Endothelial cell of umbilical vein (primary cell): ENCODE results near the gene NTN5.

Experiments used
- EZH2 ChIP-seq: IDR thresholded peaks from 2 replicates; pipeline ENCODE4 v1.6.1; 2012; ENCODE audit warnings: borderline replicate concordance, low read depth, mild to moderate bottlenecking, moderate library complexity, low read length, inconsistent platforms; ENCODE audit not compliant: severe bottlenecking
- GATA2 ChIP-seq: IDR thresholded peaks from 2 replicates; pipeline ENCODE4 v1.7.0; 2011; ENCODE audit warnings: low read depth, mild to moderate bottlenecking, moderate library complexity, mixed read lengths, low read length; ENCODE audit not compliant: insufficient read length, insufficient read depth
- MYC ChIP-seq: IDR thresholded peaks from one replicate; pipeline ENCODE4 v1.6.1; 2011; ENCODE audit warnings: mild to moderate bottlenecking, low read depth, low read length
- POLR2A ChIP-seq: IDR thresholded peaks from 2 replicates; pipeline ENCODE4 v1.6.1; 2012; ENCODE audit warnings: low read depth, mild to moderate bottlenecking, control low read depth, low read length
- POLR2AphosphoS5 ChIP-seq: IDR thresholded peaks from 2 replicates; pipeline ENCODE4 v1.6.1; 2012; ENCODE audit warnings: low read depth, mild to moderate bottlenecking, control low read depth, low read length, moderate library complexity; ENCODE audit not compliant: insufficient read depth
- TF ChIP-seq, protein P1 (sequence below), 2 donors: IDR thresholded peaks; 1 replicate in 1 of 2; 2 replicates in 1 of 2; pipeline ENCODE4 v1.5.1; 2011; ENCODE audit warnings: low read length in 2 of 2, mild to moderate bottlenecking in 2 of 2, moderate library complexity in 2 of 2, control low read depth in 1 of 2, inconsistent platforms in 1 of 2, low read depth in 1 of 2; ENCODE audit not compliant: insufficient read depth in 1 of 2; ENCODE audit errors: extremely low read depth in 1 of 2
- TF ChIP-seq, protein P2 (sequence below): IDR thresholded peaks from 2 replicates; pipeline ENCODE4 v1.6.1; 2011; ENCODE audit not compliant: insufficient read depth, insufficient read length

DNA sequence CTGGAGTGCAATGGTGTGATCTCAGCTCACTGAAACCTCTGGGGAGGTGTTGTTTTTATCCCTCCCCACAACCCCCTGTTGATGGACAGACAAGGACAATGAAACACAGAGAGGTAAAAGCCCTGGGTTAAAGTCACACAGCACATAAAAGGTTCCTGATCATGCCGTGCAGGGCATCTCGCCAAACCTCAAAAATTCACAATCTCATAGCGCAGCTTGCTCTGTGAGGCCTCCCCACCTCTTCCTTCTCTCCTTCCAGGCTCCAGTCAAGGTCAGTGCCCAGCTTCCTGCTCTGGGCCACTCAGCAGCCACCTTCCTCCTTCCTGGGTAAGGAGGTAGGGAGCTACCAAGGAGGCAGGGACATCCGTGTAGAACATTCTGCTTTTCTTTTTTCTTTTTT lies 25.2 kb upstream of the NTN5 start:
- TF ChIP-seq, protein P1, sequence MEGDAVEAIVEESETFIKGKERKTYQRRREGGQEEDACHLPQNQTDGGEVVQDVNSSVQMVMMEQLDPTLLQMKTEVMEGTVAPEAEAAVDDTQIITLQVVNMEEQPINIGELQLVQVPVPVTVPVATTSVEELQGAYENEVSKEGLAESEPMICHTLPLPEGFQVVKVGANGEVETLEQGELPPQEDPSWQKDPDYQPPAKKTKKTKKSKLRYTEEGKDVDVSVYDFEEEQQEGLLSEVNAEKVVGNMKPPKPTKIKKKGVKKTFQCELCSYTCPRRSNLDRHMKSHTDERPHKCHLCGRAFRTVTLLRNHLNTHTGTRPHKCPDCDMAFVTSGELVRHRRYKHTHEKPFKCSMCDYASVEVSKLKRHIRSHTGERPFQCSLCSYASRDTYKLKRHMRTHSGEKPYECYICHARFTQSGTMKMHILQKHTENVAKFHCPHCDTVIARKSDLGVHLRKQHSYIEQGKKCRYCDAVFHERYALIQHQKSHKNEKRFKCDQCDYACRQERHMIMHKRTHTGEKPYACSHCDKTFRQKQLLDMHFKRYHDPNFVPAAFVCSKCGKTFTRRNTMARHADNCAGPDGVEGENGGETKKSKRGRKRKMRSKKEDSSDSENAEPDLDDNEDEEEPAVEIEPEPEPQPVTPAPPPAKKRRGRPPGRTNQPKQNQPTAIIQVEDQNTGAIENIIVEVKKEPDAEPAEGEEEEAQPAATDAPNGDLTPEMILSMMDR (IDR thresholded peaks at IDR 0.05; ENCODE audit: extremely low read depth in 1 of 2, insufficient read depth in 1 of 2, low read depth in 1 of 2, low read length in 2 of 2): no peak
- TF ChIP-seq GATA2: peak; percentile 45
- no peak for TF ChIP-seq POLR2A
- no peak for TF ChIP-seq EZH2
- TF ChIP-seq, protein P2, sequence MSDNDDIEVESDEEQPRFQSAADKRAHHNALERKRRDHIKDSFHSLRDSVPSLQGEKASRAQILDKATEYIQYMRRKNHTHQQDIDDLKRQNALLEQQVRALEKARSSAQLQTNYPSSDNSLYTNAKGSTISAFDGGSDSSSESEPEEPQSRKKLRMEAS: no peak
- peak; percentile 59 for TF ChIP-seq POLR2AphosphoS5
- no peak for TF ChIP-seq MYC
